NCI-H2107 (cell line): Measurements from ENCODE around the gene LRIG1.

ENCODE experiments used
- DNase-seq: peaks from one replicate; lab custom pipeline; 2025; lab: John Stamatoyannopoulos, UW

The LRIG1 gene

DNA sequence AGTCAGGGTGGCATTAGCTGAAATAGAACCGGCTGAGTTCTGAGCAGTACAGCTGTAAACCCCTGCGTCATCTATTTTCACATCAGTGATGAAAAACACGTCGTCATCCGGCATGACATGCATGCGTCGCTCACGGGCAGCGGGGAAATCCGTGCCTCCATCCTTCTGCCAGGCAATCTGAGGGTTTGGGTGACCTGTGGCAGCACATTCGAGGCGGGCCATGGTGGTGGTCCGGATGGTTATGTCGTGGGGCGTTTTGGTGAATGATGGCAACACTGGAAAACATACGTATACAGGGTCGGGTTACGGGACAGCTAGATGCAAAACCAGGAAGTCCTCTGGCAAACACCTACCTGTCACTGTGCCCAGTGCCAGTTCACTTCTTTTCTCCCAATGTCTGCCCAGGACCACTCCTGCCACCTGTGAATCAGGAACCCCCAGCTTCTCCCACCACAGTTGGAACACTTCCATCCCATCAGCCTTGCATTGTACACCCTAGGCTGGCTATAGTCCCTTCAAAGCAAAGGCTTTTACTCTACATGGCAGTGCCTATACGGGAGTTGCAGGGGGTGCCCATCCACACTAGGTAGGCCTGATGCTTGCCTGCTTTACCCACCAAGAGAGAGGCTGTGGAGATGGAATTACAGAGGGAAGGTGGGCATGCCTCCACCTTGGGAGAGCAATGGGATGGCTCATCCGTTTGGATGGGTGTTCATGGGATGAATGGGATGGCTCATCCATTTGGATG, 116.7 kb downstream of the LRIG1 start:
- DNase-seq, result no peak

DNA sequence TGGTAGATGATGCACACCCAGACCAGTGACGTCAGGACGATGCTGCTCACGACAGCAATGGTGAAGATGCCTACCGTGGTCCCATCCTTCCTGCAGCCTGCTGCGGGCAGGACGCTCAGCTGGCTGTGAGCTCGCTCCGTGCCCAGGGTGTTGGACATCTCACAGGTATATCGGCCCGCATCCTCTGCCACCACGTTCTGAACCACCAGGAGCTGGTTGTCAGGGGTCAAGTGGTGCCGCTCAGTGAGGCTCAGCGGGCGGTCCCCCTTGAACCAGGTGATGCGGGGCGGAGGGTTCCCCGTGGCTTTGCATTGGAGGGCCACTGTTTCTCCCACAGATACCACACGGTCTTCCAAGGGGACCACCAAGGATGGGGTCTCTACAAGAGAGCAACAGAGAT, 117.8 kb downstream of the LRIG1 start:
- DNase-seq, result no peak

- DNase-seq, result no peak
Measured at GRCh38 chr3:66382142-66382541, 118.7 kb downstream of the LRIG1 start.

DNA sequence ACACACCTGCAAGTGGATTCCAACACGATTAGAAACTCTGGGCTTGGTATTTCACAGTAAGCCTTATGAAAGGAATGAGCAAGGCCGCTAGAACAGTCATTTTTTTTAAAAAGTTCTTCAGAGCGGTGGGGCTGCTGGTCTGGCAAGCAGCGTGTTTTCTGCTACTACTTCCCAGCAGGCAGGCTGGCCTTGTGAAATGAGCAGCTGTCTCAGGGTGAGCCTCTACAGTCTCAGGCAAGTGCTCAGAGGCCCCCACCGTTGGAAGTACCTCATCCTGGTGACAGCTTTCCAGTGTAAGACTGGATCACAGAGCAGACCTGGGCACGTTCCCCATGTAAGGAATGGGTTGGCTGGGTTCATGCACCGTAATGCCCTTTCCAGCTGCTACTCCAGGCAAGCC, 119.2 kb downstream of the LRIG1 start:
- DNase-seq, result no peak

GRCh38 chr3:66380200-66380932, 120.5 kb downstream of the LRIG1 start:
- no peak for DNase-seq

GRCh38 chr3:66379565-66379964, 121.3 kb downstream of the LRIG1 start:
- no peak for DNase-seq

- DNase-seq, result no peak
Measured at GRCh38 chr3:66378256-66378655, 122.6 kb downstream of the LRIG1 start.

DNA sequence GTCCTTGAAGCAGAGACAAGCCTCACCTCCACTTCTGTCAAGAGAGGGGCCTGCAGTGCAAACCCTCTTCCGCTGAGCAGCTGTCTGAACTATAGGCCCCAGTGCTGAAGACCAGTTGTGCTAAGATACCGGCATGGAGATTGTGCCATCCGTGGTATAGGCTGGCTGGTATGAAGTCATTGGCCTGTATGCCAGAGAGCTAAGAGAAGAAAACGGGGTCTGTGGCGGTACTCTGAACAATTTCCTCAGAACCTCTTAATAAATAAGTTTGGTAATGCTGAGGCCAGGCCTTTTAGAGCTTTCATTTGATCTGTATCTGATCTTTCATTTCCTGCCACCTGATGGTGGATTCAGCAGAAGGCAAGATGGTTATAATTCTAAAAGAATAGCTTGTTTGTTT, 123.0 kb downstream of the LRIG1 start:
- no peak for DNase-seq

- DNase-seq, result no peak
Measured at GRCh38 chr3:66376568-66376967, 124.3 kb downstream of the LRIG1 start.

GRCh38 chr3:66372681-66373350, 128.0 kb downstream of the LRIG1 start:
- no peak for DNase-seq

DNA sequence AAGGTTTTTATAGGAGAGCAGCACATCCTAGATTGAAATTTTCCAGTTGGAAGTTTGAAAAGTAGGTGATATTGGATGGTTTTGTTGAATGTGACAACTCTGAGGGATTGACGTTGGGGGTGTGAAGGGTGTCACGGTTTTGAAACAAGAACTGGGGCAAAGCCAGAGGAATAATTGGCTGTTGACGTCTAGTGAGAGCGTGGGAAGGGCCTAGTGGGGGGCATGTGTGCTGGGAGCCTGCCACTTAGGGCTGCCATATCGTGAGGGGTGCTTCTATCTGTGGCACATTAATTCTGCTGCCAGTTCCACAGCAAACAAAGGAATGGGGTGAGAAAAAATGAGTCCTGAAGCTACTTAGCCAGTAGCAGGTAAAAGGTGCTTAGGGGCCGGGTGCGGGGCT, 129.4 kb downstream of the LRIG1 start:
- DNase-seq, result no peak

GRCh38 chr3:66370179-66370578, 130.6 kb downstream of the LRIG1 start:
- no peak for DNase-seq

DNA sequence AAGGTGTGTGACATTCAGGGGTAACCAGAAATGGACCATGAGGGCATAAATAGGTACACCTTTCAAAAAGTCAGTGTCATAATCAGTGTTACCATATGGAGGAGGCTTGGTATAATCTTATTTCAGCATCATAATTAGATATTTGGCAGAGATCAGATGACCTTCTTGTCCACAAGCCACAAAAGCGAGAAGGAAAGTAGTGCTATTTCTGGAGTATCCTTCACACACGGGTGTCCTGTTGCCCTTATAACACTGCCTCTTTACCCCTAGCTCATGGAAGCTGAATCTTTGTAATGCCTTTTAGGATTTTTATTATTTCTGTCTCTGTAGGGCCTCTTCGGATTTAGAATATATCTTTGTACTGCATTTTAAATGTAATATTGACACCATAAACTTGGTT, 132.8 kb downstream of the LRIG1 start:
- DNase-seq, result no peak

- no peak for DNase-seq
Measured at GRCh38 chr3:66366747-66367146, 134.1 kb downstream of the LRIG1 start.

GRCh38 chr3:66365080-66365479, 135.7 kb downstream of the LRIG1 start:
- DNase-seq, result no peak

GRCh38 chr3:66363148-66363547, 137.7 kb downstream of the LRIG1 start:
- no peak for DNase-seq

GRCh38 chr3:66362541-66362941, 138.3 kb downstream of the LRIG1 start:
- DNase-seq, result no peak

DNA sequence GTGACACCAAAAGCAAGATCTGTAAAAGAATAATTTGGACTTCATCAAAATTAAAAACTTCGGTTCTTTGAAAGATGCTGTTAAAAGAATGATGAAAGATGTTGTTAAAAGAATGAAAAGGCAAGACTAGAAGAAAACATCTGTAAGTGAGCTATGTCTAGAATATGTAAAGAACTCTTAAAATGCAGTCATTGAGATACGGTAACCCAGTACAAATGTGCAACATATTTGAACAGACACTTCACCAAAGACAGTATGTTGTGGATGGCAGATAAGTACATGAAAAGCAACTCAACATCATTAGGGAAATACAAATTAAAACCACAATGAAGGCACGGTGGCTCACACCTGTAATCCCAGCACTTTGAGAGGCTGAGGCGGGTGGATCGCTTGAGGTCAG, 139.5 kb downstream of the LRIG1 start:
- DNase-seq, result no peak

DNA sequence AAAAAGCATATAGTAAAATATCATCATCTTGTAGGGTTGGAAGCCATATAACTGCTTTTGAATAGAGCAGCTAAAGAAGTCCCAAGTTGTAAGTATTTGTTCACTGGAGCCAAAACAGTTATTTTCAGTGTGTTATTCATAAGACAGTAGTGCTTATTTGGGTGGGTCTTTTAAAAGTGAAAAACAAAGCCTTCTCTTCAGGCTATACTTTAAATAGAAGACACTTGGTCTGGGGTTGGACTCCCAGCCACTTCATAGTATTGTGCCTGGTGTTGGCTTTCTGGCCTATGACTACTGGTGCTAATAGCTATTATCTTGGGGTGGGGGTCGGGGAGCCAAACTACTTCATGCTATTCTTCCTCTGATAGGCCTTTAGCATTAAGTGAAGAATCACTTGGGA, 144.8 kb downstream of the LRIG1 start:
- DNase-seq, result no peak

DNA sequence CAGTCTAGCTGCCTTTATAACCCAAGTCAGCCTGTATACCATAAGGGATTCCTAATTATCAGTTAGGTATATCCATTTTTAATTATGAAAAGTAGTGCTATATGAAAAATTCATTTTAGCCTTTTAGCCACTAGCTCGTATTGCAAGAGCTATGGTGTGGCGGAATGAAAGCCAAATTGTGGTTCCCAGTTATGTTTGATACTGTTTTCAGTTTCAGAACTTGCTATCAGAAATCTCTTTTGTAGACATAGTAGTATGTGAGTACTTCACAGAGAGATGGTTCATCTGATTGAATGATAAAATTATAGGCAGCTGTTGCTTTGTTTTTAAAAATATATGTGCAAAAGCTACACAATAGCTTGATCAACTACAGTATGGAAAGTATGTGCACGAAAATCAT, 145.4 kb downstream of the LRIG1 start:
- DNase-seq, result no peak

- no peak for DNase-seq
Measured at GRCh38 chr3:66354001-66354400, 146.8 kb downstream of the LRIG1 start.

- DNase-seq, result no peak
Measured at GRCh38 chr3:66353530-66353929, 147.3 kb downstream of the LRIG1 start.

GRCh38 chr3:66353039-66353438, 147.8 kb downstream of the LRIG1 start:
- no peak for DNase-seq
